ENCODE results near the gene IQCK. TPM values are rescaled to one million over a fixed set of nuclear protein-coding genes. Genes with fewer than 3 reads are reported as not detected.

The IQCK gene
- total and polyA plus RNA-seq, 8 donors: 3.5 to 100.0 (median 13.6) TPM

DNA sequence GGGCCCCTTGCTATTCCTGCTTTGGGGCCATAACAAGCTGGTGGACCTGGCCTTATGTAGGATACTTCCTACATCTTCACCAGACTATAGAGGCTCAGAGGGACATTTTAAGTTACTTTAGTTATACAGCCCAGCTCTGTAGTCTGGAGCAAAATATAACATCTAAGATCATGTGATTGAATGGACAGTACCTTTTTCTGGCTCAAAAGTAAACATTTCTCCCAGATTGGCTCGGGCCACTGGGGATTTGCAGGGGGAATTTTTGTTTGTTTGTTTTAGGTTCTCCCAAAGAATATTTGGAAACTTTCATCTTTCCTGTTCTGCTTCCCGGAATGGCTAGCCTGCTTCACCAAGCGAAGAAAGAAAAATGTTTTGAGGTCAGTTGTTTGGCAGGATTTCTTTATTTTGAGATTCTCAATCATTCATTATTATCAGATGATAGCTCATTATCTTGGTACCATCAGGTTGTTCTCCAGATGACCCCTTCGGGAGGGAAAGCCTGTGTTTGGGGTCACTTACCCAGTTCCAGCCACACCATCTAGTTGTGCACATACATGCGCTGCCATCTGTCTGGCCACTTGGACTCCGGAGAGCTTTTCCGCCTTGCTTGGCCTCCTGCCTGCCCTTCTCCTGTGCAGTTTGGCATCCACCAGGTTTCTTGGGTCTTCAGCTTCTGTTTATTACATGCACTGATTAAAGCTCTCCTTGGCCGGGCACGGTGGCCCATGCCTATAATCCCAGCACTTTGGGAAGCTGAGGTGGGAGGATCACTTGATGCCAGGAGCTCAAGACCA lies 17.2 kb downstream of the IQCK start:
- Histone ChIP-seq H3K9me3 (no peaks in the 10 kb centered on the region), H3K27me3 (no peaks in the 10 kb centered on the region), H3K4me3 (no peak overlapping the region), H3K27ac (peak overlapping the region in 4 of 5 donors; percentile 10 to 51 (median 20)), H3K4me1 (peaks cover 0 to 16% (median 3%) of the 10 kb centered on the region in 4 donors), H3K36me3 (peaks cover 0 to 54% (median 28%) of the 10 kb centered on the region in 4 donors)
- intact Hi-C loops (cut with DNase I; ENCODE audit: low total_unique reads): no loop called here
- TF ChIP-seq POLR2A (IDR thresholded peaks at IDR 0.05) (no peak), POLR2AphosphoS5 (IDR thresholded peaks at IDR 0.05) (no peak), EP300 (IDR thresholded peaks at IDR 0.05) (no peak)
- TF ChIP-seq, protein P1, sequence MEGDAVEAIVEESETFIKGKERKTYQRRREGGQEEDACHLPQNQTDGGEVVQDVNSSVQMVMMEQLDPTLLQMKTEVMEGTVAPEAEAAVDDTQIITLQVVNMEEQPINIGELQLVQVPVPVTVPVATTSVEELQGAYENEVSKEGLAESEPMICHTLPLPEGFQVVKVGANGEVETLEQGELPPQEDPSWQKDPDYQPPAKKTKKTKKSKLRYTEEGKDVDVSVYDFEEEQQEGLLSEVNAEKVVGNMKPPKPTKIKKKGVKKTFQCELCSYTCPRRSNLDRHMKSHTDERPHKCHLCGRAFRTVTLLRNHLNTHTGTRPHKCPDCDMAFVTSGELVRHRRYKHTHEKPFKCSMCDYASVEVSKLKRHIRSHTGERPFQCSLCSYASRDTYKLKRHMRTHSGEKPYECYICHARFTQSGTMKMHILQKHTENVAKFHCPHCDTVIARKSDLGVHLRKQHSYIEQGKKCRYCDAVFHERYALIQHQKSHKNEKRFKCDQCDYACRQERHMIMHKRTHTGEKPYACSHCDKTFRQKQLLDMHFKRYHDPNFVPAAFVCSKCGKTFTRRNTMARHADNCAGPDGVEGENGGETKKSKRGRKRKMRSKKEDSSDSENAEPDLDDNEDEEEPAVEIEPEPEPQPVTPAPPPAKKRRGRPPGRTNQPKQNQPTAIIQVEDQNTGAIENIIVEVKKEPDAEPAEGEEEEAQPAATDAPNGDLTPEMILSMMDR (IDR thresholded peaks at IDR 0.05): no peak
- 33 to 66% (median 34%) methylated on average over 9 of the region's 9 CpGs for WGBS, 5 donors
- peak in 1 of 2 donors; percentile 80 for DNase-seq

DNA sequence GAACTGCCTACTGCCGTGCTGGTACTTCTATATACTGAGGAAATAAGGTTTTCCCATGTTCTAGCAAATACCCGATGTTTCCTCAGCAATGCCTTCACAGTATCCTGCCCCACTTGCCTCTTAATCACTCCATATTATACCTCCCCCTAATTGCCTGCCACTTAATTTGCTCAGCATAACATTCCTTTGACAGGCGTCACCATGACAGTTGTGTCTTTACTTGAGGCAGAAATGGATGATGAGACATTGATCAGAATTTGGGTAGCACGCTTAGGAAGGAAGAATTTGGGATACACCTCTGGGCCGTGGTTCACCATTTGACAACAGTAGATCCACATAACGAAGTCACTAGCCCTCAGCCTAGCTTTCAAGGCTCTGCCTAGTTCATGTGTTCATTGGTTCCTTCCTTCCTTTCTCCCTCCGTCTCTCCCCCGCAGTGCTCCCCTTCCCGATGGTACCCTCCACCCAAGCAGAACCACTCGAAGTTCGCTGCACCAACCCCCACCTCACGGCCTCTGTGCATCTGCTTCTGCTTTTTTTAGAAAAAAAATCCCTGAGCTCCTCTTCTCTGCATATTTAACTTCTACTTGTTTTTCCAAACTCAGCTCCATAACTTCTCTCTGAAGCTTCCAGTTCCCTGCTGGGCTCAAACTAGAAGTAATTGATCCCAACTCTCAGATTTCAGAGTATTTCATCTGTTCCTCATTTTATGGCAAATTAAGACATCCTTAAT lies 19.4 kb downstream of the IQCK start:
- 83 to 92% (median 90%) methylated on average over 12 of the region's 12 CpGs for WGBS, 5 donors
- H3K27ac ChIP-seq: no peak overlapping the region
- TF ChIP-seq POLR2A (IDR thresholded peaks at IDR 0.05) (no peak), EP300 (IDR thresholded peaks at IDR 0.05) (no peak), POLR2AphosphoS5 (IDR thresholded peaks at IDR 0.05) (no peak)
- TF ChIP-seq, protein P1 (IDR thresholded peaks at IDR 0.05): no peak
- intact Hi-C loops (cut with DNase I; ENCODE audit: low total_unique reads): no loop called here
- no peak overlapping the region for H3K4me3 ChIP-seq
- no peak for DNase-seq
- H3K4me1 ChIP-seq: peaks cover 0 to 18% (median 3%) of the 10 kb centered on the region in 4 donors
- peaks cover 0 to 43% (median 20%) of the 10 kb centered on the region in 4 donors for H3K36me3 ChIP-seq
- H3K9me3 ChIP-seq: no peaks in the 10 kb centered on the region
- H3K27me3 ChIP-seq: no peaks in the 10 kb centered on the region

DNA sequence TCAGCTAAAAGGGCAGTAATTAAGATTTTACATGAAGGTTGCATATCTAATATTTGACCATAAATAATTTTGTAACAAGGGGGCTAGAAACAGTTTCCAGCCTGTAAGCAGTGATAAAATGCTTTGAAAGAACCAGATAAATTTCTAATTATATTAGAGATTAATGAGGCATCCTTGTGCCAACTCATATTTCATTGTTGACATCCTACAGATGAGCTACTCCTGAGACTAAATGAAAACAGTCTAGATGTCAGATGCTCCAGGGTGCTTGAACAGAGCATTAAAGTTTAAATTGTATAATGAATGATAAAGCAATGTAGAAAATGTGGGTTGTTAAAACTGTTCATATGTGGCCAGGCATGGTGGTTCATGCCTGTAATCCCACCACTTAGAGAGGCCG lies 23.3 kb downstream of the IQCK start:
- Histone ChIP-seq H3K9me3 (no peaks in the 10 kb centered on the region), H3K27me3 (no peaks in the 10 kb centered on the region), H3K4me3 (no peak overlapping the region), H3K27ac (no peak overlapping the region), H3K36me3 (peaks cover 0 to 24% (median 12%) of the 10 kb centered on the region in 4 donors), H3K4me1 (peaks cover 11 to 37% (median 29%) of the 10 kb centered on the region in 4 donors)
- WGBS, 5 donors: 82 to 100% (median 96%) methylated on average over 1 of the region's 1 CpG
- no peak for DNase-seq
- intact Hi-C loops (cut with DNase I; ENCODE audit: low total_unique reads): no loop called here
- TF ChIP-seq EP300 (IDR thresholded peaks at IDR 0.05) (no peak), POLR2AphosphoS5 (IDR thresholded peaks at IDR 0.05) (no peak), POLR2A (IDR thresholded peaks at IDR 0.05) (no peak)
- TF ChIP-seq, protein P1 (IDR thresholded peaks at IDR 0.05): no peak

DNA sequence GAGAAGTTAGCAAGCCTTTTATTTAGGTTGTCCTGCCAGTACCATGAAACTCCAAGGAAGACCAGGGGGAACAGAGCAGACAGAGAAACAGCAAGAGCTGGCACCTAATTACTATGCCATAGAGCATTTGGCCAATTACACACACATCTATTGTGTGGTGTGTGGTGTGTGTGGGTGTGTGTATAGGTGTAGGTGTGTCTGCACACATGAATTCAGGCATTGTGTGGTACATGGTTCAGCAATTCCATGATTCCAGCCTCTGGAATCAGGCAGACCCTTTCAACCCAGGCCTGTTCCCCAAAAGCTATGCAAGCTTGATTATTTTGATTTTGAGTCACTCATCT lies 25.7 kb downstream of the IQCK start:
- Histone ChIP-seq H3K27ac (peak overlapping the region; percentile 27 to 61 (median 50)), H3K27me3 (no peaks in the 10 kb centered on the region), H3K36me3 (peaks cover 0 to 14% (median 2%) of the 10 kb centered on the region in 4 donors), H3K9me3 (no peaks in the 10 kb centered on the region), H3K4me3 (no peak overlapping the region), H3K4me1 (peaks cover 11 to 50% (median 35%) of the 10 kb centered on the region in 4 donors)
- no peak for TF ChIP-seq POLR2A (IDR thresholded peaks at IDR 0.05)
- intact Hi-C loops (cut with DNase I; ENCODE audit: low total_unique reads): no loop called here
- no peak for DNase-seq

Measured in stomach (tissue), 9 donors.